ENCODE results near the gene GALNTL6. TPM values are rescaled to one million over a fixed set of nuclear protein-coding genes. Genes with fewer than 3 reads are reported as not detected.

GALNTL6 gene
- 0.02 TPM in 1 of 2 replicates, not detected in the other for polyA plus RNA-seq (2011; rRNA removed)
- polyA minus RNA-seq (2011; rRNA and poly(A)+ RNA removed): not detected in 2 replicates

DNA sequence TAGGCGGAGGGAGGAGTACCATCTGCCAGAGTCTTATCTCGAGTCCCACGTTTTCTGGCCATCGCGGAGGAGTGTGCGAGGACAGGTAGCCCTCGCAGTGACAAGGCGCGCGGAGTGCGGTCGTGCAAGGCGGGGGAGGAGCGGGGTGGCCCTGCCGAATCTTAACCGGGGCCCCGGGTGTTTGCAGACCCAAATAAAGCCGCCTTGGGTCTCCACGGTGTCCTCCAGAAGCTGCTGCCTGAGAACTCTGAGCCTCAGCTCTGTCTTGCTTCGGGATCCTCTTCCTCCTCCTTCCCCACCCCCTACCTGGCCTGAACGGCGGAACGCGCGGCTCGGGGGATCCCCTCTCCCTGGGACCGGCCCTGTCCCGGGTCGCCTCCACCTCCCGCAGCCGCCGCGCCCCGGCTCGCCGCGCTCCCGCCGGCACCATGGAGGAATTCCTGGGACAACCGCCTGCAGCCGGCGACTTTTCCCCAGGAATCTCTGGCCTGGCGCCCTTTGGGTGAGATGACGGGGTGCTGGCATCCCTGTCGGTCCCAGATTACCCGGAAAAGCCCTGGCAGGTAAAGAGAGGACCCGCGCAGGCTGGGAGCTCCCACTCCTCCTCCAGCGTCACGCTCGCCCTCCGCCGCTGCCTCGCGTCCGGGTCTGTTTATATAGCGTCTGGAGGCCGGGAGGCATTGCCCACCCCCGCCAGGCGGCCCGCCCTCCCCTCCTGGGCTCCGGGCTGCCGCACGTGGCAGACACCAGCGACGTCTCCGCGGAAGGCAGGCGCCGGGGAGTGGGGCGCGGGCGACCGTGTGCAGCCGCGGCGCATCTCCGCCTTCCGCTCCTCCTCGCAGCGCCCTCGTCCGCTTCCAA, at the start of gene GALNTL6:
GALNTL6 (plus strand) TSS at position 740 of the 861 bp plus-strand sequence.
- H3K4me3 ChIP-seq (ENCODE audit: low read depth, low read length): no peak within 1 kb of the TSS; the same call in 1 of the 2 replicates
- TF ChIP-seq, protein P1, sequence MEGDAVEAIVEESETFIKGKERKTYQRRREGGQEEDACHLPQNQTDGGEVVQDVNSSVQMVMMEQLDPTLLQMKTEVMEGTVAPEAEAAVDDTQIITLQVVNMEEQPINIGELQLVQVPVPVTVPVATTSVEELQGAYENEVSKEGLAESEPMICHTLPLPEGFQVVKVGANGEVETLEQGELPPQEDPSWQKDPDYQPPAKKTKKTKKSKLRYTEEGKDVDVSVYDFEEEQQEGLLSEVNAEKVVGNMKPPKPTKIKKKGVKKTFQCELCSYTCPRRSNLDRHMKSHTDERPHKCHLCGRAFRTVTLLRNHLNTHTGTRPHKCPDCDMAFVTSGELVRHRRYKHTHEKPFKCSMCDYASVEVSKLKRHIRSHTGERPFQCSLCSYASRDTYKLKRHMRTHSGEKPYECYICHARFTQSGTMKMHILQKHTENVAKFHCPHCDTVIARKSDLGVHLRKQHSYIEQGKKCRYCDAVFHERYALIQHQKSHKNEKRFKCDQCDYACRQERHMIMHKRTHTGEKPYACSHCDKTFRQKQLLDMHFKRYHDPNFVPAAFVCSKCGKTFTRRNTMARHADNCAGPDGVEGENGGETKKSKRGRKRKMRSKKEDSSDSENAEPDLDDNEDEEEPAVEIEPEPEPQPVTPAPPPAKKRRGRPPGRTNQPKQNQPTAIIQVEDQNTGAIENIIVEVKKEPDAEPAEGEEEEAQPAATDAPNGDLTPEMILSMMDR (IDR thresholded peaks at IDR 0.05; ENCODE audit: low read depth, low read length): no peak
- H3K27ac ChIP-seq (ENCODE audit: low read depth, low read length): no peak within 1 kb of the TSS
- no peak for DNase-seq (ENCODE audit: low read depth, low spot score)
- no peaks in the 10 kb centered on the region for H3K27me3 ChIP-seq (ENCODE audit: control insufficient read depth, insufficient read depth, low read length)
- POLR2A ChIA-PET: no interaction called here
- CTCF ChIA-PET: no interaction called here
- H3K9me3 ChIP-seq (ENCODE audit: control insufficient read depth, insufficient read depth, low read length): peaks cover 11% of the 10 kb centered on the region

DNA sequence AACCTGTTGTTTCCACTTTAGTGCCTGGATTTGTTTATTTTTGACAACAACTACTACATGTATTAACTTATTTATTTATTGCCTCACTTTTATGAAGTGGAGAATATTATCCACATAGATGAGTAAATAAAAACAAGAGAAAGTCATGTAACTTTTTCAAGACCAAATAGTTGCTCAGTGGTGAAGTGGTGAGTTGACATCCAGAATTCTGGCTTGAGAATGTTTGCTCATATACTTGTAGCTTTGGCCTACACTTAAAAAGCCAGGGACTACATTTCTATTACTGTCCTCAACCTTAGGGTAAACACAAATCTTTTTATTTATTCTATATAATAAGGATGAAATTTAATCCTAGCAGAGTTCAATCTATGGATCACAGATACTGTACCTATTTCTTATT, 47.7 kb upstream of the GALNTL6 start:
- POLR2A ChIA-PET: no interaction called here
- no peaks in the 10 kb centered on the region for H3K27me3 ChIP-seq (ENCODE audit: control insufficient read depth, insufficient read depth, low read length)
- H3K4me3 ChIP-seq (ENCODE audit: low read depth, low read length): no peak overlapping the region
- TF ChIP-seq, protein P1 (IDR thresholded peaks at IDR 0.05; ENCODE audit: low read depth, low read length): no peak
- CTCF ChIA-PET: no interaction called here
- no peaks in the 10 kb centered on the region for H3K9me3 ChIP-seq (ENCODE audit: control insufficient read depth, insufficient read depth, low read length)
- DNase-seq (ENCODE audit: low read depth, low spot score): no peak
- no peak overlapping the region for H3K27ac ChIP-seq (ENCODE audit: low read depth, low read length)

DNA sequence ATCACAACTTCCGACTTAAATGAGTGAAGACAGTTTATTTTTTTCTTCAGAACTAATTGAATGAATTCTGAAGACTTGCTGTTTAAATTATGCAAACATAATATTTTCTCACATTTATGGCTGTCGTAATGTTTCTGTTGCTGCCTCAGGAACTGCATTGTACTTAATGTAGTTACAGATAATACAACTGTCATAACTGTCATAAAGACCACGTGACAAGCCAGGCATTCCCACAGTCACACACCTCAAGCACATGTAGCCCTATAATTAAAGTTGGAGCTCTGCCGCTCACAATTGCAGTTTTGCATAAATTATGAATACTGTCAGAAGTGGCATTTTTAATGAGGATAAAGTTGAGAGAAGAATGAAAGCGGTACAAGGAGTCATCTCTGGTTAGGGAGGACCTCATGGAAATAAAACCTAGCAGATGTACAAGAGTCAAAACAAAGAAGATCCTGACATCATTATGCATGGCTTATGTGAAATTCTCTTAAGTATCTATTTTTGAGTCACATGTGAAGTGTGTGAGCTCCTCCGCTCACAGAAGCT, 38.5 kb upstream of the GALNTL6 start:
- H3K27ac ChIP-seq (ENCODE audit: low read depth, low read length): no peak overlapping the region
- no peak for DNase-seq (ENCODE audit: low read depth, low spot score)
- peaks cover 3% of the 10 kb centered on the region; the same call in 1 of the 2 replicates for H3K9me3 ChIP-seq (ENCODE audit: control insufficient read depth, insufficient read depth, low read length)
- TF ChIP-seq, protein P1 (IDR thresholded peaks at IDR 0.05; ENCODE audit: low read depth, low read length): no peak
- ChIA-PET POLR2A (no interaction called here), CTCF (no interaction called here)
- H3K4me3 ChIP-seq (ENCODE audit: low read depth, low read length): no peak overlapping the region
- H3K27me3 ChIP-seq (ENCODE audit: control insufficient read depth, insufficient read depth, low read length): no peaks in the 10 kb centered on the region

DNA sequence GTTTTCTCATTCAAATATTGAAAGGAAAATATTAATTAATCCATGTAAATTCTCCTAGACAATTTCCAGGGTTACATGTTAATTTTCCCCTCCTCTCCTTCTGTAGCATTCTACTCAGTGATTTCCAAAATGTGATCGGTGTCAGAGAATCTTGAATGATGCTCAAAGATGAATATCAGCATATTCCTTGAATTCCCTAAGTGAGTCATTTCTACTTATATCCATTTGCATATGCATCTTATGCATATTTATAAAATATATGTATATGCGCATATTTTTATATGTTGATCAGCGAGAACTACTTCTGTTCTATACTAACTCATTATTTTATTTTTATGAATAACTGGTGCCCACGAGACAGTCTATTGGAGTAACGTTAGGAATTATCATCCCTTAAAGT, 33.9 kb upstream of the GALNTL6 start:
- Histone ChIP-seq H3K27me3 (ENCODE audit: control insufficient read depth, insufficient read depth, low read length) (no peaks in the 10 kb centered on the region), H3K4me3 (ENCODE audit: low read depth, low read length) (no peak overlapping the region), H3K9me3 (ENCODE audit: control insufficient read depth, insufficient read depth, low read length) (peaks cover 9% of the 10 kb centered on the region), H3K27ac (ENCODE audit: low read depth, low read length) (no peak overlapping the region)
- CTCF ChIA-PET: no interaction called here
- TF ChIP-seq, protein P1 (IDR thresholded peaks at IDR 0.05; ENCODE audit: low read depth, low read length): no peak
- POLR2A ChIA-PET: no interaction called here
- no peak for DNase-seq (ENCODE audit: low read depth, low spot score)

DNA sequence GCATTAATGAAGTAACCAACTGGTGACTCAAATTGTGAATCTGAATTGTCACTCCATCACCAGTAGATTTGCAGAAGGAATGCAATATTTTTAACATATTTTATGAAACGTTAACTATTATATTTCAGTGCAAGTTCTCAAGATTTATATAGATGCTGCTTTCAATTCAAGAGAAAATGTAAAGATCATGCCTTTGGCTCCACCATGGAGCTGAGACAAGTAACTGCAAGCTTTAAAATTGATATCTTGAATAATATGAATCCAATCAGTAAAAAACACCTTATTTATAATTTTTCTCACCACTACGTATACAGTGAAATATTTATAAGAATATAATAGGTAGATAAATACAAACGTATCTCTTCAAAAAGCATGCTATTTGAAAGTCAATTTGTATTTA, 27.8 kb upstream of the GALNTL6 start:
- H3K27ac ChIP-seq (ENCODE audit: low read depth, low read length): no peak overlapping the region
- peaks cover 6% of the 10 kb centered on the region; the same call in 1 of the 2 replicates for H3K9me3 ChIP-seq (ENCODE audit: control insufficient read depth, insufficient read depth, low read length)
- H3K4me3 ChIP-seq (ENCODE audit: low read depth, low read length): no peak overlapping the region
- TF ChIP-seq, protein P1 (IDR thresholded peaks at IDR 0.05; ENCODE audit: low read depth, low read length): no peak
- no peak for DNase-seq (ENCODE audit: low read depth, low spot score)
- H3K27me3 ChIP-seq (ENCODE audit: control insufficient read depth, insufficient read depth, low read length): no peaks in the 10 kb centered on the region
- ChIA-PET POLR2A (no interaction called here), CTCF (no interaction called here)
